A549 (cell line): Measurements from ENCODE around the gene PAN3.

Source experiments
- BHLHE40 ChIP-seq: IDR thresholded peaks from 2 replicates; pipeline ENCODE4 v1.6.1; 2012; ENCODE audit warnings: low read depth, low read length, inconsistent platforms
- CHD2 ChIP-seq: fragments of 150-350 bp; IDR thresholded peaks from 2 replicates; pipeline ENCODE4 v1.6.1; 2014; ENCODE audit warnings: low read length; ENCODE audit not compliant: partially characterized antibody
- CTCF ChIP-seq: fragments of >200 bp; sonication (Bioruptor Twin); formaldehyde crosslinking; IDR thresholded peaks from 3 replicates; pipeline ENCODE4 v1.5.1; 2016
- EP300 ChIP-seq, 2 experiments: fragments of >200 bp; sonication (Bioruptor Twin); formaldehyde crosslinking; IDR thresholded peaks; 2 replicates in 1 of 2; 3 replicates in 1 of 2; pipeline ENCODE4 v1.6.1; 2016 to 2017
- HDAC2 ChIP-seq: fragments of 200-600 bp; sonication (generic); IDR thresholded peaks from 2 replicates; pipeline ENCODE4 v1.6.1; 2016
- JUN ChIP-seq, 2 experiments: fragments of >200 bp; sonication (Bioruptor Twin); formaldehyde crosslinking; IDR thresholded peaks; 2 replicates in 1 of 2; 3 replicates in 1 of 2; pipeline ENCODE4 v1.6.1; 2016 to 2017
- MAX ChIP-seq: IDR thresholded peaks from 2 replicates; pipeline ENCODE4 v1.6.1; 2012
- MYC ChIP-seq: IDR thresholded peaks from 2 replicates; pipeline ENCODE4 v1.6.1; 2012; ENCODE audit warnings: mild to moderate bottlenecking, inconsistent platforms, low read length, improper control_type of control experiment, borderline replicate concordance
- NPAS2 ChIP-seq: fragments of 250-450 bp; sonication (Bioruptor Pico); IDR thresholded peaks from 2 replicates; pipeline ENCODE4 v1.8.0; 2022; ENCODE audit warnings: mild to moderate bottlenecking, moderate library complexity, borderline replicate concordance
- POLR2A ChIP-seq: IDR thresholded peaks from 2 replicates; pipeline ENCODE4 v1.6.1; 2012; ENCODE audit warnings: mild to moderate bottlenecking, low read length
- REST ChIP-seq: fragments of 200-600 bp; sonication (generic); IDR thresholded peaks from 2 replicates; pipeline ENCODE4 v1.6.1; 2016; ENCODE audit warnings: antibody characterized with exemption, mild to moderate bottlenecking, moderate library complexity
- TP53 ChIP-seq: fragments of 250-450 bp; sonication (Bioruptor Pico); IDR thresholded peaks from 2 replicates; pipeline ENCODE4 v1.5.0; 2021; ENCODE audit warnings: mild to moderate bottlenecking, moderate library complexity
- ZFP36 ChIP-seq: fragments of 450-650 bp; IDR thresholded peaks from 2 replicates; pipeline ENCODE4 v1.6.1; 2014; ENCODE audit warnings: borderline replicate concordance; ENCODE audit not compliant: partially characterized antibody

- TF ChIP-seq CTCF: no peak
- TF ChIP-seq MYC: no peak
- TF ChIP-seq JUN (IDR thresholded peaks at IDR 0.05): no peak
- TF ChIP-seq CHD2: no peak
- TF ChIP-seq MAX: no peak
- no peak for TF ChIP-seq POLR2A
- no peak for TF ChIP-seq EP300 (IDR thresholded peaks at IDR 0.05)
- no peak for TF ChIP-seq ZFP36
- TF ChIP-seq BHLHE40: no peak
- TF ChIP-seq HDAC2: no peak
- no peak for TF ChIP-seq REST
- no peak for TF ChIP-seq TP53
- TF ChIP-seq NPAS2 (CRISPR knock-in tag): no peak
These were observed 91.4 kb downstream of the PAN3 start for GRCh38 chr13:28229522-28230411.
